K562 (cell line): ENCODE data around the gene PUM1.

ENCODE experiments used
- EGR1 ChIP-seq: fragments of 450-650 bp; conservative IDR thresholded peaks from 2 replicates; pipeline ENCODE4 v1.6.1; 2017; ENCODE audit warnings: mild to moderate bottlenecking
- FOS ChIP-seq: IDR thresholded peaks from 3 replicates; pipeline ENCODE4 v1.6.1; 2011; ENCODE audit not compliant: insufficient read length; ENCODE audit errors: extremely low read depth
- MEF2A ChIP-seq: IDR thresholded peaks from 2 replicates; pipeline ENCODE4 v1.6.1; 2011; ENCODE audit warnings: low read depth, mild to moderate bottlenecking, low read length, moderate library complexity; ENCODE audit not compliant: control insufficient read depth
- MTF1 ChIP-seq: fragments of 250-450 bp; sonication (Bioruptor Pico); IDR thresholded peaks from 2 replicates; pipeline ENCODE4 v1.9.0; 2021; ENCODE audit warnings: moderate library complexity, mild to moderate bottlenecking, inconsistent platforms, borderline replicate concordance
- POLR2A ChIP-seq: fragments of 450-650 bp; conservative IDR thresholded peaks from 2 replicates; pipeline ENCODE4 v1.6.1; 2016
- RNF219 ChIP-seq: fragments of 250-450 bp; sonication (Bioruptor Pico); IDR thresholded peaks from 2 replicates; pipeline ENCODE4 v1.5.0; 2022; ENCODE audit warnings: mild to moderate bottlenecking
- TF ChIP-seq, protein P1 (sequence below): fragments of 200-800 bp; sonication (Bioruptor generic); IDR thresholded peaks from 2 replicates; pipeline ENCODE4 v1.6.1; 2017; ENCODE audit warnings: missing genetic modification characterization, missing compliant biosample characterization

GRCh38 chr1:30907481-30908315, 157.8 kb downstream of the PUM1 start:
- peak; percentile 99 for TF ChIP-seq EGR1
- no peak for TF ChIP-seq MTF1 (CRISPR knock-in tag)
- no peak for TF ChIP-seq MEF2A
- TF ChIP-seq, protein P1, sequence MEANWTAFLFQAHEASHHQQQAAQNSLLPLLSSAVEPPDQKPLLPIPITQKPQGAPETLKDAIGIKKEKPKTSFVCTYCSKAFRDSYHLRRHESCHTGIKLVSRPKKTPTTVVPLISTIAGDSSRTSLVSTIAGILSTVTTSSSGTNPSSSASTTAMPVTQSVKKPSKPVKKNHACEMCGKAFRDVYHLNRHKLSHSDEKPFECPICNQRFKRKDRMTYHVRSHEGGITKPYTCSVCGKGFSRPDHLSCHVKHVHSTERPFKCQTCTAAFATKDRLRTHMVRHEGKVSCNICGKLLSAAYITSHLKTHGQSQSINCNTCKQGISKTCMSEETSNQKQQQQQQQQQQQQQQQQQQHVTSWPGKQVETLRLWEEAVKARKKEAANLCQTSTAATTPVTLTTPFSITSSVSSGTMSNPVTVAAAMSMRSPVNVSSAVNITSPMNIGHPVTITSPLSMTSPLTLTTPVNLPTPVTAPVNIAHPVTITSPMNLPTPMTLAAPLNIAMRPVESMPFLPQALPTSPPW (CRISPR knock-in tag): no peak; the same call in 1 of the 2 replicates
- no peak for TF ChIP-seq RNF219 (CRISPR knock-in tag)
- no peak for TF ChIP-seq POLR2A
- TF ChIP-seq FOS: no peak
